WERI-Rb-1 (cell line): ENCODE measurements around the gene GFOD1.

Experiments
- DNase-seq: peaks from one replicate; pipeline ENCODE4 v3.0.0-alpha.2; 2020
- H3K27ac ChIP-seq: fragments of 250-450 bp; sonication (Bioruptor Pico); 2 replicates; pipeline ENCODE4 v1.5.1; 2020; ENCODE audit warnings: mild to moderate bottlenecking, moderate library complexity
- H3K27me3 ChIP-seq: fragments of 250-450 bp; sonication (Bioruptor Pico); 2 replicates; pipeline ENCODE4 v1.5.1; 2021; ENCODE audit warnings: mild to moderate bottlenecking, low read depth, moderate library complexity; ENCODE audit not compliant: insufficient read depth, severe bottlenecking
- H3K36me3 ChIP-seq: fragments of 250-450 bp; sonication (Bioruptor Pico); 2 replicates; pipeline ENCODE4 v1.5.1; 2020; ENCODE audit warnings: mild to moderate bottlenecking, moderate library complexity
- H3K4me3 ChIP-seq: 2 replicates; pipeline ENCODE4 v1.5.1; 2011; ENCODE audit warnings: low read depth, mild to moderate bottlenecking, control low read depth, low read length
- H3K9me3 ChIP-seq: fragments of 250-450 bp; sonication (Bioruptor Pico); 2 replicates; pipeline ENCODE4 v1.5.1; 2021; ENCODE audit warnings: mild to moderate bottlenecking, moderate library complexity; ENCODE audit not compliant: severe bottlenecking
- CTCF ChIP-seq: IDR thresholded peaks from 2 replicates; pipeline ENCODE4 v1.5.1; 2011; ENCODE audit warnings: low read depth, mild to moderate bottlenecking, control low read depth, inconsistent platforms, low read length

Gene GFOD1

GRCh38 chr6:13346245-13346644 lies 141.2 kb downstream of the GFOD1 start:
- Histone ChIP-seq H3K4me3 (no peak overlapping the region), H3K27me3 (no peaks in the 10 kb centered on the region), H3K27ac (no peak overlapping the region), H3K9me3 (peaks cover 5% of the 10 kb centered on the region), H3K36me3 (no peaks in the 10 kb centered on the region)
- no peak for TF ChIP-seq CTCF
- DNase-seq: no peak

GRCh38 chr6:13342414-13343019 lies 144.9 kb downstream of the GFOD1 start:
- TF ChIP-seq CTCF: no peak
- H3K9me3 ChIP-seq: peaks cover 3% of the 10 kb centered on the region
- H3K27ac ChIP-seq: no peak overlapping the region

GRCh38 chr6:13339863-13340630 lies 147.4 kb downstream of the GFOD1 start:
- no peak for DNase-seq
- no peak for TF ChIP-seq CTCF
- no peak overlapping the region for H3K27ac ChIP-seq
- H3K4me3 ChIP-seq: no peak overlapping the region
- no peaks in the 10 kb centered on the region for H3K36me3 ChIP-seq
- H3K9me3 ChIP-seq: peaks cover 3% of the 10 kb centered on the region
- no peaks in the 10 kb centered on the region for H3K27me3 ChIP-seq

More at GRCh38 chr6:13342414-13343019, 144.9 kb downstream of the GFOD1 start:
- H3K36me3 ChIP-seq: no peaks in the 10 kb centered on the region
- H3K4me3 ChIP-seq: no peak overlapping the region
- no peak for DNase-seq
- no peaks in the 10 kb centered on the region for H3K27me3 ChIP-seq

GRCh38 chr6:13338038-13338437 lies 149.4 kb downstream of the GFOD1 start:
- no peak overlapping the region for H3K27ac ChIP-seq
- TF ChIP-seq CTCF: no peak
- DNase-seq: no peak
- peaks cover 3% of the 10 kb centered on the region for H3K9me3 ChIP-seq
- H3K27me3 ChIP-seq: no peaks in the 10 kb centered on the region
- H3K4me3 ChIP-seq: no peak overlapping the region
- no peaks in the 10 kb centered on the region for H3K36me3 ChIP-seq

- Histone ChIP-seq H3K27ac (no peak overlapping the region), H3K27me3 (no peaks in the 10 kb centered on the region), H3K9me3 (peaks cover under 1% of the 10 kb centered on the region), H3K36me3 (no peaks in the 10 kb centered on the region), H3K4me3 (no peak overlapping the region)
- peak; percentile 94 for TF ChIP-seq CTCF
- peak; percentile 94 for DNase-seq
Observed at GRCh38 chr6:13336553-13336952, 150.8 kb downstream of the GFOD1 start.

GRCh38 chr6:13334953-13335352 lies 152.4 kb downstream of the GFOD1 start:
- Histone ChIP-seq H3K27me3 (no peaks in the 10 kb centered on the region), H3K9me3 (no peaks in the 10 kb centered on the region), H3K27ac (no peak overlapping the region), H3K4me3 (no peak overlapping the region), H3K36me3 (no peaks in the 10 kb centered on the region)
- DNase-seq: no peak
- no peak for TF ChIP-seq CTCF
